Stomach (tissue), 4 donors: ENCODE data around the gene GSX2.

ENCODE experiments used
- EP300 ChIP-seq: sonication (generic); formaldehyde crosslinking; IDR thresholded peaks from one replicate; pipeline ENCODE4 v1.6.1; 2017; ENCODE audit warnings: antibody characterized with exemption
- POLR2A ChIP-seq, 4 donors: fragments of 450-650 bp; IDR thresholded peaks; one replicate each; pipeline ENCODE4 v1.6.1; 2016; ENCODE audit warnings: antibody characterized with exemption in 4 of 4, control low read depth in 2 of 4, mild to moderate bottlenecking in 1 of 4, moderate library complexity in 1 of 4
- POLR2AphosphoS5 ChIP-seq, 3 donors: sonication (generic); formaldehyde crosslinking; IDR thresholded peaks; one replicate each; pipeline ENCODE4 v1.6.1; 2016; ENCODE audit warnings: antibody characterized with exemption in 3 of 3
- TF ChIP-seq, protein P1 (sequence below), 7 experiments: fragments of 450-650 bp in 4 of 7; fragments of 200-600 bp in 3 of 7; sonication (generic) in 3 of 7; IDR thresholded peaks; one replicate each; pipeline ENCODE4 v1.5.1; 2016 to 2019; ENCODE audit warnings: antibody characterized with exemption in 7 of 7, control low read depth in 2 of 7, mild to moderate bottlenecking in 1 of 7

DNA sequence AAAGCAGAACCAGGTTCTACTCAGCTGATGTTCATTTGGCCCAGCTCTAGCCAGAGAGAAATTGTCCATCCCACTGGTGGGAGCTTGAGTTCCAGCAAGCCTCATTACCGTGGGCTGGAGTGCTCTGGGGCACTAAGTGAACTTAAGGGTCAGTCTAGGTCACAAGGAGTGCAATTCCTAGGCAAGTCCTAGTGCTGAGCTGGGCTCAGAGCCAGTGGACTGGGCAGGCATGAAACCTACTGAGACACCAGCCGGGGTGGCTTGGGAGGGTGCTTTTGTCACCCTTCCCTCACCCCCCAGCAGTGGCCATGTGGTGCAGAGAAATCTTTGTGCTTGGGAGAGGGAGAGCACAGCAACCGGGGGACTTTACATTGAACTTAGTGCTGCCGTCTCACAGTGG is 39.4 kb downstream of the GSX2 start:
- TF ChIP-seq EP300 (no peak), POLR2A (IDR thresholded peaks at IDR 0.05) (no peak), POLR2AphosphoS5 (IDR thresholded peaks at IDR 0.05) (no peak)
- TF ChIP-seq, protein P1, sequence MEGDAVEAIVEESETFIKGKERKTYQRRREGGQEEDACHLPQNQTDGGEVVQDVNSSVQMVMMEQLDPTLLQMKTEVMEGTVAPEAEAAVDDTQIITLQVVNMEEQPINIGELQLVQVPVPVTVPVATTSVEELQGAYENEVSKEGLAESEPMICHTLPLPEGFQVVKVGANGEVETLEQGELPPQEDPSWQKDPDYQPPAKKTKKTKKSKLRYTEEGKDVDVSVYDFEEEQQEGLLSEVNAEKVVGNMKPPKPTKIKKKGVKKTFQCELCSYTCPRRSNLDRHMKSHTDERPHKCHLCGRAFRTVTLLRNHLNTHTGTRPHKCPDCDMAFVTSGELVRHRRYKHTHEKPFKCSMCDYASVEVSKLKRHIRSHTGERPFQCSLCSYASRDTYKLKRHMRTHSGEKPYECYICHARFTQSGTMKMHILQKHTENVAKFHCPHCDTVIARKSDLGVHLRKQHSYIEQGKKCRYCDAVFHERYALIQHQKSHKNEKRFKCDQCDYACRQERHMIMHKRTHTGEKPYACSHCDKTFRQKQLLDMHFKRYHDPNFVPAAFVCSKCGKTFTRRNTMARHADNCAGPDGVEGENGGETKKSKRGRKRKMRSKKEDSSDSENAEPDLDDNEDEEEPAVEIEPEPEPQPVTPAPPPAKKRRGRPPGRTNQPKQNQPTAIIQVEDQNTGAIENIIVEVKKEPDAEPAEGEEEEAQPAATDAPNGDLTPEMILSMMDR (IDR thresholded peaks at IDR 0.05), result no peak
